GM23338 (cell line): Measurements from ENCODE around the gene MEOX1. TPM values are rescaled to one million over a fixed set of nuclear protein-coding genes. Genes with fewer than 3 reads are reported as not detected.
A peak's percentile ranks its signal among the peaks of the same experiment; 100 is the strongest.

Experiments used
- ATAC-seq: fragments of 200-7000 bp; cut with Tn5 transposase; 3 replicates; pipeline ENCODE4 v1.9.1; 2020
- DNase-seq: peaks from one replicate; pipeline ENCODE4 v3.0.0-alpha.2; 2015; ENCODE audit warnings: low spot score
- H2AFZ ChIP-seq: fragments of 200-600 bp; sonication (generic); 2 replicates; pipeline ENCODE4 v1.8.0; 2016; ENCODE audit warnings: antibody characterized with exemption, mild to moderate bottlenecking, moderate library complexity
- H3F3A ChIP-seq: fragments of 200-600 bp; sonication (generic); replicated peaks from 2 replicates; pipeline ENCODE4 v1.8.0; 2017; ENCODE audit warnings: antibody characterized with exemption, mixed run types, low read depth
- H3K27ac ChIP-seq: fragments of 200-600 bp; sonication (generic); 2 replicates; pipeline ENCODE4 v1.6.1; 2016; ENCODE audit warnings: low read depth
- H3K27me3 ChIP-seq: fragments of 200-600 bp; sonication (generic); 2 replicates; pipeline ENCODE4 v1.8.0; 2016; ENCODE audit warnings: mild to moderate bottlenecking, mixed run types, moderate library complexity; ENCODE audit not compliant: insufficient read depth
- H3K36me3 ChIP-seq: fragments of 200-600 bp; sonication (generic); 2 replicates; pipeline ENCODE4 v1.8.0; 2016; ENCODE audit warnings: mild to moderate bottlenecking; ENCODE audit not compliant: insufficient read depth
- H3K4me1 ChIP-seq: fragments of 200-600 bp; sonication (generic); 2 replicates; pipeline ENCODE4 v1.8.0; 2016; ENCODE audit warnings: mild to moderate bottlenecking, moderate library complexity; ENCODE audit not compliant: insufficient read depth
- H3K4me2 ChIP-seq: fragments of 200-600 bp; sonication (generic); 2 replicates; pipeline ENCODE4 v1.7.1; 2017; ENCODE audit warnings: mixed run types
- H3K4me3 ChIP-seq: fragments of 200-600 bp; sonication (generic); 2 replicates; pipeline ENCODE4 v1.6.1; 2016; ENCODE audit warnings: mixed run types
- H3K79me2 ChIP-seq: fragments of 200-600 bp; sonication (generic); replicated peaks from 2 replicates; pipeline ENCODE4 v1.8.0; 2017; ENCODE audit warnings: mild to moderate bottlenecking; ENCODE audit not compliant: insufficient read depth
- H3K9me2 ChIP-seq: fragments of 200-600 bp; sonication (generic); 2 replicates; pipeline ENCODE4 v1.8.0; 2017; ENCODE audit not compliant: insufficient read depth
- H4K20me1 ChIP-seq: fragments of 200-600 bp; sonication (generic); replicated peaks from 2 replicates; pipeline ENCODE4 v1.8.0; 2017; ENCODE audit warnings: mild to moderate bottlenecking; ENCODE audit not compliant: insufficient read depth
- H3K27ac Mint-ChIP-seq: 2 replicates; pipeline ENCODE4 v1.8.0; 2020; ENCODE audit warnings: inconsistent platforms, mild to moderate bottlenecking, moderate library complexity, mixed read lengths
- H3K27me3 Mint-ChIP-seq: 3 replicates; pipeline ENCODE4 v1.8.0; 2022; ENCODE audit warnings: low read depth, mild to moderate bottlenecking, moderate library complexity, mixed read lengths, inconsistent platforms; ENCODE audit not compliant: insufficient read depth, poor library complexity
- H3K36me3 Mint-ChIP-seq: 3 replicates; pipeline ENCODE4 v1.8.0; 2021; ENCODE audit warnings: low read depth, mild to moderate bottlenecking, inconsistent platforms, moderate library complexity, mixed read lengths
- H3K4me1 Mint-ChIP-seq: 3 replicates; pipeline ENCODE4 v1.8.0; 2020; ENCODE audit warnings: mild to moderate bottlenecking, inconsistent platforms, mixed read lengths
- H3K4me3 Mint-ChIP-seq: 3 replicates; pipeline ENCODE4 v1.8.0; 2021; ENCODE audit warnings: moderate library complexity, mild to moderate bottlenecking, inconsistent platforms, mixed read lengths
- H3K9me3 Mint-ChIP-seq: 3 replicates; pipeline ENCODE4 v1.8.0; 2020; ENCODE audit warnings: moderate library complexity, mild to moderate bottlenecking, inconsistent platforms, mixed read lengths
- CREB1 ChIP-seq: fragments of 250-450 bp; sonication (Bioruptor Pico); IDR thresholded peaks from 2 replicates; pipeline ENCODE4 v1.5.0; 2020; ENCODE audit warnings: low read depth, mild to moderate bottlenecking, moderate library complexity
- EZH2 ChIP-seq: fragments of 200-600 bp; sonication (generic); IDR thresholded peaks from one replicate; pipeline ENCODE4 v1.8.0; 2017; ENCODE audit warnings: antibody characterized with exemption, mild to moderate bottlenecking, low read depth; ENCODE audit not compliant: unreplicated experiment
- EZH2phosphoT487 ChIP-seq: fragments of 200-600 bp; sonication (generic); IDR thresholded peaks from one replicate; pipeline ENCODE4 v1.8.1; 2018; ENCODE audit warnings: antibody characterized with exemption; ENCODE audit not compliant: unreplicated experiment
- REST ChIP-seq: IDR thresholded peaks from one replicate; pipeline ENCODE4 v1.6.1; 2018; ENCODE audit warnings: antibody characterized with exemption; ENCODE audit not compliant: unreplicated experiment
- STAT1 ChIP-seq: IDR thresholded peaks from one replicate; pipeline ENCODE4 v1.6.1; 2016; ENCODE audit warnings: antibody characterized with exemption; ENCODE audit not compliant: unreplicated experiment
- ZNF114 ChIP-seq: fragments of 250-450 bp; sonication (Bioruptor Pico); IDR thresholded peaks from 2 replicates; pipeline ENCODE4 v1.5.0; 2020; ENCODE audit warnings: mild to moderate bottlenecking, moderate library complexity
- ZNF331 ChIP-seq: fragments of 250-450 bp; sonication (Bioruptor Pico); IDR thresholded peaks from 2 replicates; pipeline ENCODE4 v1.5.0; 2020; ENCODE audit warnings: low read depth, mild to moderate bottlenecking, moderate library complexity
- polyA plus RNA-seq: library from polyadenylated mRNA; unstranded; fragments of >200 nt; fragmentation: Nextera tagmentation; extraction: Ambion mirVana; gene quantifications from 2 replicates; pipeline ENCODE4 v1.2.1, GENCODE V29; 2016
- total RNA-seq: library from RNA; depleted of rRNA; stranded (reverse); fragments of >200 nt; shearing (Covaris generic); gene quantifications from 2 replicates; pipeline ENCODE4 v1.2.3, GENCODE V29; 2014
- TF ChIP-seq, protein P1 (sequence below): fragments of 250-450 bp; sonication (Bioruptor Pico); IDR thresholded peaks from 2 replicates; pipeline ENCODE4 v1.5.0; 2020; ENCODE audit warnings: mild to moderate bottlenecking, moderate library complexity

Gene MEOX1
- total and polyA plus RNA-seq, 2 experiments from 2014 or later, result not detected

DNA sequence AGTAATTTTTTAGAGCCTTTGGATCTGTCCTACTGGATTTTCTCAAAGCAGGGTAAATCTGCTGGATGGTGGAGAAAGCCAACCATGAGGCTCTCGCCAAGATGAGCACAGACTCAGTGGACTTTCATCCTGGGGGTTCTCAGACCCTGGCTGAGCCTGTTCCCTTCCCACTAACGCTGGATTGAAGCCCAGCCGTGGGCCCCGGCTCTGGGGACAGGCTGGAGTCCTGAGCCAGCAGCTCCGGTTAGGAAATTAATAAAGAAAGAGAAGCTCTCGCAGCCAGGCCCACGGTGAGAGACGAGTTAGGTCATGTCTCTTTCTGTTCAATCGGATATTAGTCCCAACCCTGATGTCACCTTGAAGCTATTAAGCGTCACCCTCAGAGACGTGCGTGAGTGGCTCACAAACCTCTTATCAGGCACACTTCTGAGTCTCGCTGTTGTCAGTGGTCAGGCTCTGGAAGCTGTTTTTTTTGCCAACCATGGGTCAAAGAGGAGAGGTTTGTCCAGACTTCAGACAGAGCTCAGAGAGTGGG, 27.1 kb downstream of the MEOX1 start:
- Histone ChIP-seq H3K36me3 (no peaks in the 10 kb centered on the region), H3F3A (no peaks in the 10 kb centered on the region), H3K4me2 (no peak overlapping the region), H4K20me1 (no peaks in the 10 kb centered on the region), H3K27ac (no peak overlapping the region), H3K27me3 (no peaks in the 10 kb centered on the region), H3K4me3 (no peak overlapping the region), H3K4me1 (no peaks in the 10 kb centered on the region), H3K9me2 (no peaks in the 10 kb centered on the region), H2AFZ (peak overlapping the region; percentile 47), H3K79me2 (no peaks in the 10 kb centered on the region)
- DNase-seq (no peak), ATAC-seq (no peak)
- Mint-ChIP-seq H3K4me3 (no peak overlapping the region), H3K4me1 (peaks cover 4% of the 10 kb centered on the region; the same call in 2 of the 3 replicates), H3K36me3 (no peaks in the 10 kb centered on the region), H3K9me3 (no peaks in the 10 kb centered on the region), H3K27me3 (peaks cover 4% of the 10 kb centered on the region), H3K27ac (no peak overlapping the region)
- no peak for TF ChIP-seq EZH2phosphoT487
- TF ChIP-seq ZNF114 (CRISPR knock-in tag), result no peak
- no peak for TF ChIP-seq CREB1
- TF ChIP-seq STAT1, result no peak

DNA sequence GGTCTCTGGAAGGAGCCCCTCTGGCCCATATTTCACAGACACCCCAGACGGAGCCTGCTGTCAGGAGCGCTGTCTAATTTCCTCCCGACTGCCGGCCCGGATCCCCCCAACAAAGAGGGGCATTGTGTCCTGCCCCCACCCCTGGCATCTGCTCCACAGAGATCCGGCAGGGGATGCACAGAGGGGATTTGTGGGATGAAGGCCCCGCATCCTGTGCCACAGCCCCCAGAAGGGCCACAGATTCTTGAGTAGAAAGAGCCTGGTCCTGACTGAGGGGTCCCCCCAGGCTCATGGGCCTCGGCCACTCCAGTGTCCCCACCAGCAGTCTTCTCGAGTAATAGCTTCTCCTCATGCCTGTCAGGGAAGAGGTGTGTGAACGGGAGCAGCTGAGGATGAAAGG, 29.5 kb downstream of the MEOX1 start:
- H4K20me1 ChIP-seq, result no peaks in the 10 kb centered on the region
- H3K4me3 ChIP-seq, result no peak overlapping the region
- peaks cover 6% of the 10 kb centered on the region; the same call in 1 of the 2 replicates for H3K4me1 ChIP-seq
- no peak for ATAC-seq
- Mint-ChIP-seq H3K4me3 (no peak overlapping the region), H3K9me3 (no peaks in the 10 kb centered on the region), H3K27ac (no peak overlapping the region), H3K4me1 (peaks cover 12% of the 10 kb centered on the region), H3K36me3 (no peaks in the 10 kb centered on the region), H3K27me3 (peaks cover 12% of the 10 kb centered on the region)
- H3K36me3 ChIP-seq, result no peaks in the 10 kb centered on the region
- 0 out of 2 replicates have a peak overlapping the region, but pooled peaks have one; percentile 38 for H2AFZ ChIP-seq
- H3F3A ChIP-seq, result no peaks in the 10 kb centered on the region
- DNase-seq, result no peak
- no peaks in the 10 kb centered on the region for H3K79me2 ChIP-seq
- no peaks in the 10 kb centered on the region for H3K9me2 ChIP-seq
- no peak for TF ChIP-seq ZNF331 (CRISPR knock-in tag)
- no peak overlapping the region for H3K27ac ChIP-seq
- no peaks in the 10 kb centered on the region for H3K27me3 ChIP-seq
- H3K4me2 ChIP-seq, result no peak overlapping the region

- no peak overlapping the region for H3K4me3 Mint-ChIP-seq
- no peaks in the 10 kb centered on the region for H3K36me3 Mint-ChIP-seq
- TF ChIP-seq EZH2 (no peak), REST (no peak)
- TF ChIP-seq, protein P1, sequence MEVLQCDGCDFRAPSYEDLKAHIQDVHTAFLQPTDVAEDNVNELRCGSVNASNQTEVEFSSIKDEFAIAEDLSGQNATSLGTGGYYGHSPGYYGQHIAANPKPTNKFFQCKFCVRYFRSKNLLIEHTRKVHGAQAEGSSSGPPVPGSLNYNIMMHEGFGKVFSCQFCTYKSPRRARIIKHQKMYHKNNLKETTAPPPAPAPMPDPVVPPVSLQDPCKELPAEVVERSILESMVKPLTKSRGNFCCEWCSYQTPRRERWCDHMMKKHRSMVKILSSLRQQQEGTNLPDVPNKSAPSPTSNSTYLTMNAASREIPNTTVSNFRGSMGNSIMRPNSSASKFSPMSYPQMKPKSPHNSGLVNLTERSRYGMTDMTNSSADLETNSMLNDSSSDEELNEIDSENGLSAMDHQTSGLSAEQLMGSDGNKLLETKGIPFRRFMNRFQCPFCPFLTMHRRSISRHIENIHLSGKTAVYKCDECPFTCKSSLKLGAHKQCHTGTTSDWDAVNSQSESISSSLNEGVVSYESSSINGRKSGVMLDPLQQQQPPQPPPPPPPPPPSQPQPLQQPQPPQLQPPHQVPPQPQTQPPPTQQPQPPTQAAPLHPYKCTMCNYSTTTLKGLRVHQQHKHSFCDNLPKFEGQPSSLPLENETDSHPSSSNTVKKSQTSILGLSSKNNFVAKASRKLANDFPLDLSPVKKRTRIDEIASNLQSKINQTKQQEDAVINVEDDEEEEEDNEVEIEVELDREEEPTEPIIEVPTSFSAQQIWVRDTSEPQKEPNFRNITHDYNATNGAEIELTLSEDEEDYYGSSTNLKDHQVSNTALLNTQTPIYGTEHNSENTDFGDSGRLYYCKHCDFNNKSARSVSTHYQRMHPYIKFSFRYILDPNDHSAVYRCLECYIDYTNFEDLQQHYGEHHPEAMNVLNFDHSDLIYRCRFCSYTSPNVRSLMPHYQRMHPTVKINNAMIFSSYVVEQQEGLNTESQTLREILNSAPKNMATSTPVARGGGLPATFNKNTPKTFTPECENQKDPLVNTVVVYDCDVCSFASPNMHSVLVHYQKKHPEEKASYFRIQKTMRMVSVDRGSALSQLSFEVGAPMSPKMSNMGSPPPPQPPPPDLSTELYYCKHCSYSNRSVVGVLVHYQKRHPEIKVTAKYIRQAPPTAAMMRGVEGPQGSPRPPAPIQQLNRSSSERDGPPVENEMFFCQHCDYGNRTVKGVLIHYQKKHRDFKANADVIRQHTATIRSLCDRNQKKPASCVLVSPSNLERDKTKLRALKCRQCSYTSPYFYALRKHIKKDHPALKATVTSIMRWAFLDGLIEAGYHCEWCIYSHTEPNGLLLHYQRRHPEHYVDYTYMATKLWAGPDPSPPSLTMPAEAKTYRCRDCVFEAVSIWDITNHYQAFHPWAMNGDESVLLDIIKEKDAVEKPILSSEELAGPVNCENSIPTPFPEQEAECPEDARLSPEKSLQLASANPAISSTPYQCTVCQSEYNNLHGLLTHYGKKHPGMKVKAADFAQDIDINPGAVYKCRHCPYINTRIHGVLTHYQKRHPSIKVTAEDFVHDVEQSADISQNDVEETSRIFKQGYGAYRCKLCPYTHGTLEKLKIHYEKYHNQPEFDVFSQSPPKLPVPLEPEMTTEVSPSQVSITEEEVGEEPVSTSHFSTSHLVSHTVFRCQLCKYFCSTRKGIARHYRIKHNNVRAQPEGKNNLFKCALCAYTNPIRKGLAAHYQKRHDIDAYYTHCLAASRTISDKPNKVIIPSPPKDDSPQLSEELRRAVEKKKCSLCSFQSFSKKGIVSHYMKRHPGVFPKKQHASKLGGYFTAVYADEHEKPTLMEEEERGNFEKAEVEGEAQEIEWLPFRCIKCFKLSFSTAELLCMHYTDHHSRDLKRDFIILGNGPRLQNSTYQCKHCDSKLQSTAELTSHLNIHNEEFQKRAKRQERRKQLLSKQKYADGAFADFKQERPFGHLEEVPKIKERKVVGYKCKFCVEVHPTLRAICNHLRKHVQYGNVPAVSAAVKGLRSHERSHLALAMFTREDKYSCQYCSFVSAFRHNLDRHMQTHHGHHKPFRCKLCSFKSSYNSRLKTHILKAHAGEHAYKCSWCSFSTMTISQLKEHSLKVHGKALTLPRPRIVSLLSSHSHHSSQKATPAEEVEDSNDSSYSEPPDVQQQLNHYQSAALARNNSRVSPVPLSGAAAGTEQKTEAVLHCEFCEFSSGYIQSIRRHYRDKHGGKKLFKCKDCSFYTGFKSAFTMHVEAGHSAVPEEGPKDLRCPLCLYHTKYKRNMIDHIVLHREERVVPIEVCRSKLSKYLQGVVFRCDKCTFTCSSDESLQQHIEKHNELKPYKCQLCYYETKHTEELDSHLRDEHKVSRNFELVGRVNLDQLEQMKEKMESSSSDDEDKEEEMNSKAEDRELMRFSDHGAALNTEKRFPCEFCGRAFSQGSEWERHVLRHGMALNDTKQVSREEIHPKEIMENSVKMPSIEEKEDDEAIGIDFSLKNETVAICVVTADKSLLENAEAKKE, result no peak
Measured at GRCh38 chr17:43631429-43631828, 30.3 kb downstream of the MEOX1 start.

More at GRCh38 chr17:43631429-43631828, 30.3 kb downstream of the MEOX1 start:
- Histone ChIP-seq H3K36me3 (no peaks in the 10 kb centered on the region), H3K4me1 (peaks cover 7% of the 10 kb centered on the region; the same call in 1 of the 2 replicates), H4K20me1 (no peaks in the 10 kb centered on the region), H2AFZ (no peak overlapping the region), H3F3A (no peaks in the 10 kb centered on the region), H3K4me2 (no peak overlapping the region), H3K27ac (no peak overlapping the region), H3K79me2 (no peaks in the 10 kb centered on the region), H3K27me3 (no peaks in the 10 kb centered on the region), H3K4me3 (no peak overlapping the region), H3K9me2 (no peaks in the 10 kb centered on the region)
- Mint-ChIP-seq H3K4me1 (peaks cover 12% of the 10 kb centered on the region), H3K27me3 (peaks cover 11% of the 10 kb centered on the region), H3K9me3 (no peaks in the 10 kb centered on the region), H3K27ac (no peak overlapping the region)
- DNase-seq (no peak), ATAC-seq (no peak)
